Bronchial epithelial cell (primary cell): ENCODE results near the gene KRT17. TPM values are rescaled to one million over a fixed set of nuclear protein-coding genes. Genes with fewer than 3 reads are reported as not detected.
A peak's percentile ranks its signal among the peaks of the same experiment; 100 is the strongest.
"Not testable (repeated sequence)": the region's sequence is repeated elsewhere in the genome, so short reads cannot be mapped to it uniquely, and the experiment has no call there.

Experiments
- DNase-seq: peaks from one replicate; pipeline ENCODE4 v3.0.0-alpha.2; 2010; ENCODE audit warnings: low read depth
- FAIRE-seq: peaks from 2 replicates; lab custom pipeline; 2011; peaks lifted over from hg19 to GRCh38; lab: Jason Lieb, UNC
- H3K27me3 ChIP-seq: 2 replicates; pipeline ENCODE4 v1.5.1; 2011; ENCODE audit warnings: low read length; ENCODE audit not compliant: control insufficient read depth, insufficient read depth
- H3K36me3 ChIP-seq: 2 replicates; pipeline ENCODE4 v1.5.1; 2011; ENCODE audit warnings: low read length; ENCODE audit not compliant: control insufficient read depth, insufficient read depth
- H3K4me3 ChIP-seq: 2 replicates; pipeline ENCODE4 v1.5.1; 2011; ENCODE audit warnings: mild to moderate bottlenecking, low read depth, low read length, control low read depth
- total RNA-seq: library from RNA; depleted of rRNA; stranded (reverse); fragments of >200 nt; gene quantifications from 2 replicates; pipeline ENCODE4 v1.2.1, GENCODE V29; 2014
- TF ChIP-seq, protein P1 (sequence below): IDR thresholded peaks from 2 replicates; pipeline ENCODE4 v1.5.1; 2011; ENCODE audit warnings: mild to moderate bottlenecking, moderate library complexity, low read length, control low read depth, inconsistent platforms; ENCODE audit not compliant: insufficient read depth, severe bottlenecking

Gene KRT17
- total RNA-seq, 1 donor from 2014 or later: 30,463 TPM

DNA sequence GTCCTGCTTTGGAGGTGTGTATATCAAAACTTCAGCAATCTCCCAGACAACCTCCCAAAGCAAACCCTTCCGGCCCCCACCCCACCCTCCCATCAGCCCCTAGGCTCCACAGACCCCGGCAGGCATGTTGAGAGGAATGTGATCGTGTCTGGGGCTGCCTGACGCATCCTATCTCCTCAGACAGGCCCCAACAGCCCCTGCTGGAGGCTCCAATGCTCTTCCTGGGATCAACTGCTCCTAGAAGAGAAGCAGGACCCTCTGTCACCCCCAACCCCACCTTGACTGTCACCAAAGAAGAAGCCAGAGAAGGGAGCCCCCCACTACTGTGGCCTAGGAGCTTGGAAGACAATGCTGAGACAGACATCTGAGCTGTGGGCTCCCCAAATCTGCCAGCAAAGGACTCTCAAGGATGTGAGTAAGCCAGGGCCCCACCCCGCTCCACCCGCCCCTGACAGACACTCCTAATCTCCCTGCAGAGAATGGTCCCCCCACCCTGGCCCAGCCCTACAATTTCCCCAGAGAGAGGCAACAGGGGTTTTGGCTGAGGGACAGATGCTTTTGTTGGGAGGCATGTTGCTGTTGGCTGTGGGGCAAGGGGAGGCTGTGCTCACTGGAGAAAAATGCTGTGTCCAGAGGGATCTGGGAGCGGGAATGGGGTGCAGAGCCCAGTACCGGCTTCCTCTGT, 36.1 kb downstream of the KRT17 start:
- FAIRE-seq: no peak
- TF ChIP-seq, protein P1, sequence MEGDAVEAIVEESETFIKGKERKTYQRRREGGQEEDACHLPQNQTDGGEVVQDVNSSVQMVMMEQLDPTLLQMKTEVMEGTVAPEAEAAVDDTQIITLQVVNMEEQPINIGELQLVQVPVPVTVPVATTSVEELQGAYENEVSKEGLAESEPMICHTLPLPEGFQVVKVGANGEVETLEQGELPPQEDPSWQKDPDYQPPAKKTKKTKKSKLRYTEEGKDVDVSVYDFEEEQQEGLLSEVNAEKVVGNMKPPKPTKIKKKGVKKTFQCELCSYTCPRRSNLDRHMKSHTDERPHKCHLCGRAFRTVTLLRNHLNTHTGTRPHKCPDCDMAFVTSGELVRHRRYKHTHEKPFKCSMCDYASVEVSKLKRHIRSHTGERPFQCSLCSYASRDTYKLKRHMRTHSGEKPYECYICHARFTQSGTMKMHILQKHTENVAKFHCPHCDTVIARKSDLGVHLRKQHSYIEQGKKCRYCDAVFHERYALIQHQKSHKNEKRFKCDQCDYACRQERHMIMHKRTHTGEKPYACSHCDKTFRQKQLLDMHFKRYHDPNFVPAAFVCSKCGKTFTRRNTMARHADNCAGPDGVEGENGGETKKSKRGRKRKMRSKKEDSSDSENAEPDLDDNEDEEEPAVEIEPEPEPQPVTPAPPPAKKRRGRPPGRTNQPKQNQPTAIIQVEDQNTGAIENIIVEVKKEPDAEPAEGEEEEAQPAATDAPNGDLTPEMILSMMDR: no peak
- peaks cover 3% of the 10 kb centered on the region for H3K36me3 ChIP-seq
- no peaks in the 10 kb centered on the region for H3K27me3 ChIP-seq
- no peak overlapping the region for H3K4me3 ChIP-seq
- peak; percentile 76 for DNase-seq

DNA sequence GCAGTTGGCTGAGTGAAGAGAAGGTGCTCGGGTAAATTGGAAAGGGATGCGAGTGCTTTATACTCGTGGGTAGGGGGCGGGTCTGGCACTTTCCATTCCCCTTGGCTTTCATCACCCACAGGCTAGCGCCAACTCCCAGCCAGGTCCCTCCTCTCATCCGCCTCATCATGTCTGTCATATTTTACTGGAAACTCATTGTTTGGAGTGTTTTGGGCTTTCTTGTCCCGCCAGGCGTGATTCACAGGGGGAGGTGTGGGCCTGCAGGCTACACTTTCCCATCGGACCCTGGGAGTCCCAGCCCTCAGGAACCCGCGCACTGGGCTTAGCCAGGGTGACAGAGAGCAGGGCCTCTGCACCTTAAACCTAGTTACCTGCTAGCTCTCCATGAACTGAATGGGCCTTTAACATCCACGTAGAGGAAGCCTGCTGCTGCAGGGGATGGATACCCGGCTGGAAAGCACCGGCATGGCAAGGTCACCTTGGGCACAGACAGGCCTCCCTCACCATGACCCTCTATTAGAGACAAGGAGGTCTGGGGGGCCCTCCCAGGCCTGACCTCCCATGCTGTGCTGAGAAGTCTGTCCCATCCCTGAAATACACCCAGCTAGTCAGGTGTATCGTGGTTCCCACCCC, 37.4 kb downstream of the KRT17 start, which contains the start of gene KRT14:
Gene KRT14 (minus strand): TSS at position 33 of the 633 bp plus-strand sequence. CDS start 61 bp downstream, outside the sequence.
- H3K4me3 ChIP-seq: peak within 1 kb of the TSS; percentile 15
- peak; percentile 89 for DNase-seq
- TF ChIP-seq, protein P1: no peak
- H3K27me3 ChIP-seq: no peaks in the 10 kb centered on the region
- peaks cover 5% of the 10 kb centered on the region for H3K36me3 ChIP-seq
- FAIRE-seq: no peak

DNA sequence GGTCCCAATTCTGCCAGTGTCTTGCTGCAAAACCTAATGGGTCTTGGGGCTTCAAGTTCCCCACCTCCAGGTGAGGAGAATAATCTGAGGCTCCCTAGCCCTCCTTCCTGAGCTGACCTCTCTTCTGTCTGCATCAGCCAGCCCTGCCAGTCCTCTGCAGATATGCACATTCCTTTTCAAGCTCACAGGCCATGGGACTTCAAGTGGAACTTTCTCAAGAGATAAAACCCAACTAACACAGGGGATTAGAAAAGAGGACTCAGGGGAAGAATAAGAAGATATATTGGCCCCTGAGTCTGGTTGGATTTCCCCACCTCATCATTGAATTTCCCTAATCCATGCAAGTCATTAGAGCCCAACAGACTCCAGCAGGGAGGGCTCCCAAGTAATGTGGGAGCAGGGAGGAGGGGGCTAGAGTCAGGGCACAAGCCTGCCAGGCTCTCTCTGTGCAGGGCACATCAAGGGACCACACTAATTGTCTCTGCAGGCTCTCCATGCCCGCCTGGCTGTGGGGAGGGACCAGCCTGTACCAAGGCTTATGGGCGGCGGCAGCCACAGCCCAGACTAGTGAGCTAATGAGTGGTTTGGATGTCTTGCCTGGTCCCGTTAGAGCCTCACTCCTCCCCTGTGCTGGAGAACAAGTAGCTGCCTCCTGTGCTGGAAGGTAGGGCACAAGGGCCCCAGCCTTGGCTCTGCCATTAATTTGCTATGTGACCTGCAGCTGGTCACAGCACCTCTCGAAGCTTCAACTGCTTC, 38.9 kb downstream of the KRT17 start:
- FAIRE-seq (peak; percentile 58), DNase-seq (no peak)
- H3K36me3 ChIP-seq: peaks cover 5% of the 10 kb centered on the region
- no peaks in the 10 kb centered on the region for H3K27me3 ChIP-seq
- H3K4me3 ChIP-seq: peak overlapping the region; percentile 15
- TF ChIP-seq, protein P1: no peak

- peak; percentile 99 for FAIRE-seq
- not testable (repeated sequence) for H3K4me3 ChIP-seq, DNase-seq, H3K27me3 ChIP-seq, H3K36me3 ChIP-seq
These were observed 39.9 kb downstream of the KRT17 start for GRCh38 chr17:41584331-41584927.

DNA sequence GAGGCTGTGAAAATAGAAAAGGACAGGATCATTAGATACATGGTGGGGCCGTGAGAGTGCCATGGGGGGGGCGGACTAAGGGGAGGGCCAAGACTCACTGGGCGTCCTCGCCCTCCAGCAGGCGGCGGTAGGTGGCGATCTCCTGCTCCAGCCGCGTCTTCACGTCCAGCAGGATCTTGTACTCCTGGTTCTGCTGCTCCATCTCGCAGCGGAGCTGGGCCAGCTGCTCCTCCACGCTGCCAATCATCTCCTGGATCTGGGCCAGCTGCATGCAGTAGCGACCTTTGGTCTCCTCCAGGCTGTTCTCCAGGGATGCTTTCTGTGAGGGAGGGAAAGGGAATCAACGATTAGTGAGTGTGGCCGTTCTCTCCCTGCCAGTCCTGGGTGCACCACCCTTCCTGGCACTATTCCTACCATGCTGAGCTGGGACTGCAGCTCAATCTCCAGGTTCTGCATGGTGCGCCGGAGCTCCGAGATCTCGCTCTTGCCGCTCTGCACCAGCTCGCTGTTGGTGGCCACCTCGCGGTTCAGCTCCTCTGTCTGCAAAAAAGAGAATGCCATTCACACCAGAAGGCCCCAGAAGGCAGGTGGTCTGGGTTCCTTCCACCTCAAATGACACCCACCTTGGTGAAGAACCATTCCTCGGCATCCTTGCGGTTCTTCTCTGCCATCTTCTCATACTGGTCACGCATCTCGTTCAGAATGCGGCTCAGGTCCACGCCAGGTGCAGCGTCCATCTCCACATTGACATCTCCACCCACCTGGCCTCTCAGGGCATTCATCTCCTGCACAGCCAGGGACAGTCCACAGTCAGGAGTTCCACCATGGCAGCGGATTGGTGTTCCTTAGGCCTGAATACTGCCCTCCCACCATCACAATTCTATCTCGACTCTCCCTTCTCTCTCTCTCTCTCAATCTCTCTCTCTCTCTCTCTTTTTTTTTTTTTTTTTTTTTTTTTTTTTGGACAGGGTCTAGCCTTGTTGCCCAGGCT, 40.9 kb downstream of the KRT17 start:
- FAIRE-seq: peak; percentile 98
- H3K27me3 ChIP-seq: no peaks in the 10 kb centered on the region

GRCh38 chr17:41582061-41582968, 42.1 kb downstream of the KRT17 start:
- H3K27me3 ChIP-seq, H3K36me3 ChIP-seq, H3K4me3 ChIP-seq: not testable (repeated sequence)
- DNase-seq (peak; percentile 58), FAIRE-seq (peak; percentile 91)

More for the DNA sequence above, 40.9 kb downstream of the KRT17 start:
- peaks cover 5% of the 10 kb centered on the region for H3K36me3 ChIP-seq
- TF ChIP-seq, protein P1: no peak
- no peak overlapping the region for H3K4me3 ChIP-seq
- DNase-seq: peak; percentile 39
